GM19463 (cell line): ENCODE results near the gene MARCHF3.
"Not testable (repeated sequence)": the region's sequence is repeated elsewhere in the genome, so short reads cannot be mapped to it uniquely, and the experiment has no call there.

ENCODE experiments used
- ATAC-seq: cut with Tn5 transposase; IDR thresholded peaks from one replicate; pipeline ENCODE4 v1.9.1; 2021; ENCODE audit warnings: mild to moderate bottlenecking, moderate library complexity; ENCODE audit not compliant: unreplicated experiment

The MARCHF3 gene

DNA sequence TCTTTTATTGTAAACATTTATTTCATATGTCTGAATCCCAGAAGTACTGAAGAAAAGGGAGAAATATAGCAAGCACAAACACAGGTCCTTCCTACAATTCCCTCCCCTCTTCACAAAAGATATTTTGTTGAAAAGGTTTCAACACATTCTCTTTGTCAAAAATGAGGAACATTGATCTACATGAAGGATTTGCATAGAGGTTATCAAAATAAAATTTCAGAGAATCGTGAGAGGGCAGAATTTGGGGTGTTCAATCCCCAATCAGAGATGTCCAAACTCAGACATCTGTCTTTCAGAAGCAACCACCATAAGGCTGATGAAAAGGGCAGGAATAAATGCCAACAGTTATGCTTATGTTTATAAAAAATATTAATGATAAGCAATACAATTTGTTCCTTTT lies 69.2 kb downstream of the MARCHF3 start:
- ATAC-seq = no peak

DNA sequence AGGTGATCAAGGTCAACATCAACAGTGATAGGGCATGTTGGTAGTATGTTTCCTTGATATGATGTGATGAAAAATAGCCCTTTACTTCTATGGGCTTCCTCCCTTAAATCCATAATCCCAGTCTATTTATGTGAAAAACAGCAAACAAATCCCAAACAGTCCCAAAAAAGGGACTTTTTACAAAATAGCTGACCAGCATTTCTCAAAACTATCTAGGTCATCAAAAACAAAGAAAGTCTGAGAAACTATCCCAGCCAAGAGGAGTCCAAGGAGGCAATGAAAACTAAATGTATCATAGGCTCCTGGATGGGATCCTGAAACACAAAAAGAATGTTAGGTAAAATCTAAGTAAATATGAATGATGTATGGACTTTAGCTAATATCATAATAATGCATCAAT lies 71.2 kb downstream of the MARCHF3 start:
- no peak for ATAC-seq

- ATAC-seq = no peak
These were observed 73.4 kb downstream of the MARCHF3 start for GRCh38 chr5:126956991-126957390.

- ATAC-seq = no peak
These were observed 75.4 kb downstream of the MARCHF3 start for GRCh38 chr5:126954981-126955380.

GRCh38 chr5:126953640-126954039 lies 76.7 kb downstream of the MARCHF3 start:
- ATAC-seq = no peak

GRCh38 chr5:126949475-126949874 lies 80.9 kb downstream of the MARCHF3 start:
- no peak for ATAC-seq

GRCh38 chr5:126948453-126948852 lies 81.9 kb downstream of the MARCHF3 start:
- no peak for ATAC-seq

- ATAC-seq = no peak
These were observed 82.4 kb downstream of the MARCHF3 start for GRCh38 chr5:126948011-126948355.

GRCh38 chr5:126947146-126948010 lies 83.0 kb downstream of the MARCHF3 start:
- peak; percentile 96 for ATAC-seq

DNA sequence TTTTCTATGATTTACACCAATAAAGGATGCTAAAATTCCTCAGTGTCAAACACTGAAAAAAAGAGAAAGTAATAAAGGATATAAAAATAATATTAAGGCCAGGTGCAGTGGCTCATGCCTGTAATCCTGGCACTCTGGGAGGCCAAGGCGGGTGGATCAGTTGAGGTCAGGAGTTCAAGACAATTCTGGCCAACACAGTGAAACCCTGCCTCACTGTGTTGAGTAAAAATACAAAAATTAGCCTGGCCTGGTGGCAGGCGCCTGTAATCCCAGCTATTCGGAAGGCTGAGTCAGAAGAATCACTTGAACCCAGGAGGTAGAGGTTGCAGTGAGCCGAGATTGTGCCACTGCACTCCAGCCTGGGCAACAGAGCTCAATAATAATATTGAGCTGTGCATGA lies 87.5 kb downstream of the MARCHF3 start:
- not testable (repeated sequence) for ATAC-seq

GRCh38 chr5:126941403-126941802 lies 89.0 kb downstream of the MARCHF3 start:
- ATAC-seq = no peak

- ATAC-seq = no peak
These were observed 90.5 kb downstream of the MARCHF3 start for GRCh38 chr5:126939887-126940286.

DNA sequence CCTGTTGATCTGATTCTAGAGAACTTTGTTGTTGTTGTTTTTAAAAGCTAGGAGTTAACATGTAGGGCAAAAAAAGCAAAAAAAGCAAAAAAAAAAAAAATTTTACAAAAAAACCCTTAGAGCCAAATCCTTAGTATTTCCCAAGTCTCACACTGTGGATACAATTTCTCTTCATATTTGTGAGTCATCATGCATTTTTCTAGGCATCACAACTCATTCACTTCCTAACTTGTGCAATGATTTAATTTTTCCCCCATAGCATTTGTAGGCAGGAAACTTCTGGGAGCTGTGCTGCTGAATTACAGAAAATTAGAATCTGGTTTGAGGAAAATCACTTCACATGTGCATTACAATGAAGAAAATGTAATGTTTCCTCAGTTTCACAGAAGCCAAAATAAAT lies 91.9 kb downstream of the MARCHF3 start:
- no peak for ATAC-seq

DNA sequence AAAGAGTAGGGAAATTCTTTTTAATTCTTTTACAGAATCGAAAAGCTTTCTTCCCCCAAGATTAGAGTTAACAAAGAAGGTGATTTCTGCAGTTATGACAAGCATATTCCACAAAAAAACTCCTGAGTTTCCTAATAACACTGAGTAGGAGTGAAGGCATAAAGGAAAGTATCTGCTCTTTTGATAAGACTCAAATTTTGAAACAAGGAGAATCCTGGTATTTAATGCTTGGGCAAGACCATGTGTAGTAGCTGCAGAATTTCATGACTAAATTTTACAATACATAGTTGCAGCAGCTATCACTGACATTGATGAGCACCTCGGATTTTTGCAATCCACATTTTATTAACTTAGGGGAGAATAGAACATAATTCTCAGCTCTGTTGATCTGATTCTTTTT lies 92.6 kb downstream of the MARCHF3 start:
- ATAC-seq = no peak

DNA sequence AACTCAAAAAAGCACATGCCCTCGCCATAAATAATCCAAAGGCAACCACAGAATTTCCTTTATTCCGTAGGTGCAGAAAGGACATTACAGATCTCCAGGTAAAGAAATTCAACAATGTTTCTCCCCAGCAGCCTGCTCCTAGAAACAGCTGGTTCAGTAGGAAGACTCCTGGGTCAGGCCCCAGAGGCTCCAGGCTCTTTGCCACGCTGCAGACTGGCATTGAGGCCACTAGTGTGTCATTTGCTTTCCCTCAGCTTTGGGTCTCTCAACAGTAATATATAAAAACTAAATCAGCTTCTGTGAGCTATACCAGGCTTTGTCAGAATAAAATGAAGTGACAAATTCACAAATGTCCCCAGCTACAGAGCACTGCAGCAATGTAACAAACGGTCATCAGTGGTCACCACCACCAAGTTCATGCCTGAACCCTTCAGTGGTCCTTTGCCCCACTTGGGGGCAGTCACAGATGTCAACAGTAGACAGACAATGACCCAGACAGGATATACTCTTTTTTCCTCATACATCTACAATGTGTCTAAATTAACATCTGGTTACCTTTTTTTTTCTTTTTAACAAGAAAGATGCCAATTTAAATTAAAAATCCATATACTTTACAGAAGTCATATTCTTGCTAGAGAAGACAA lies 93.5 kb downstream of the MARCHF3 start:
- ATAC-seq = no peak

DNA sequence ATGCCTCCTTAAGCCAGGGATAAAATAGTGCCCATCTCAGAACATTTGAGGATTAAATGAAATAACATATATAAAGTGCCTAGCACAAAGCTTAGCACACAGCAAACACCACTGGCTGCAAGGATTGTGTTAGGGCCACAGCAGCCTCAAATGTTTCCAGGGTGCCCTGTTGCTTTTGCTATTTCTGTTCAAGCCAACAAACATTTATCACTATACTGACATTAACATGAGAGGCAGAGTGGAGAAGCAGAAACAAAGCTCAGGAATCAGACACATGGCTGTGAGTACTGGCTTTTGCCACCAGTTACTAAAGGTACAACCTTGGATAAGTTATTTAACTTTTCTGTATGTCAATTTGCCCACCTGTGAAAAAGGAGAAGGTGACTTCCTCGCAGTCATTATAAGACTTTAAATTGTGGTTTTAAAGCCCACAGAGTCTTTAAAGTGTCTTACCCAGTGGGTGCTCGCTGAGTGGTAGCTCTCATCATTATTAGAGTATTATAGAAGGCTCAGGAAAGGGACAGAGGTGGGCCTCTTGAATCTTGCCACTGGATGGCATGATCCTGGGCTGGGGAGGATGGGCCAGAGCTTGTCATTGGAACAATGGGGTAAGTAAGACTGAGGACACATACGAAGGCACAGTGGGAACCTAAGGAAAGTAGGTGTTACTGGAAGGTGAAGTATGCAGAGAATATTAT lies 98.2 kb downstream of the MARCHF3 start:
- ATAC-seq = peak; percentile 54

DNA sequence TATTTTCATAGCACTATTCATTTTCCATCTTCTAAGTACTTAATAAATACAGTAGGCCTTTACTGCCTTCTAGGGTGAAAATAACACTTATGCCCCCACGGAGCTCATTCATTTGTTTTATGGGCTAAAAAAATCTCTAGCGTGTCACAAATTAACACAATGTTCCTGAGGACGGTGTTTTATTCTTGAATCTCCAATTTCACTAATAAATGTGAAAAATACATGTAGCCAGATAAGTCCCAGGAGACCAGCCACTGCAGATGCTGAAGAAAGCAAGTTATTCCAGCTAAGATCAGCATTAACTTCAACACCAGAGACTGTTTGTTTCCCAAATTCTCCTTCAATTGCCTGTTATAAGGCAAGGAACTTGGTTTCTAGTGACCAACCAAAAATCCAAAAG lies 102.3 kb downstream of the MARCHF3 start:
- no peak for ATAC-seq

- no peak for ATAC-seq
These were observed 102.9 kb downstream of the MARCHF3 start for GRCh38 chr5:126927429-126927828.

GRCh38 chr5:126926187-126926586 lies 104.2 kb downstream of the MARCHF3 start:
- ATAC-seq = no peak

DNA sequence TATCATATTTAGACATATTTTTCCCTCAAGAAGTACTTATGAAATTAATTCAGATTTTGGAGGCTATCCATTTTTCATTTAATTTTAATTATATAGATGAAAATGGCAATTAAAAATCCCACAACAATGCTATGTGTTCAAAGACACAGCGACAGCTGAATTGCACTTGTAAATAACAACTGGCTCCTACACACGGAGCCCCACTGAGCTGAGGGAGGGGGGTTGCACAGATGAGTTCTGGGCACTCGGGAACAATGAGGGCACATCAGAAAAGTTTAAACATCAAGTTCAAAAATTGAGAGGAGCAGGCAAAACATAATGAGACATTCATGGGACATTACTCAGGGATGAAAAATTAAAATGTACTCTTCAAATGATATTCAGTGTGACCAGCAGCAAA lies 104.9 kb downstream of the MARCHF3 start:
- ATAC-seq = no peak

DNA sequence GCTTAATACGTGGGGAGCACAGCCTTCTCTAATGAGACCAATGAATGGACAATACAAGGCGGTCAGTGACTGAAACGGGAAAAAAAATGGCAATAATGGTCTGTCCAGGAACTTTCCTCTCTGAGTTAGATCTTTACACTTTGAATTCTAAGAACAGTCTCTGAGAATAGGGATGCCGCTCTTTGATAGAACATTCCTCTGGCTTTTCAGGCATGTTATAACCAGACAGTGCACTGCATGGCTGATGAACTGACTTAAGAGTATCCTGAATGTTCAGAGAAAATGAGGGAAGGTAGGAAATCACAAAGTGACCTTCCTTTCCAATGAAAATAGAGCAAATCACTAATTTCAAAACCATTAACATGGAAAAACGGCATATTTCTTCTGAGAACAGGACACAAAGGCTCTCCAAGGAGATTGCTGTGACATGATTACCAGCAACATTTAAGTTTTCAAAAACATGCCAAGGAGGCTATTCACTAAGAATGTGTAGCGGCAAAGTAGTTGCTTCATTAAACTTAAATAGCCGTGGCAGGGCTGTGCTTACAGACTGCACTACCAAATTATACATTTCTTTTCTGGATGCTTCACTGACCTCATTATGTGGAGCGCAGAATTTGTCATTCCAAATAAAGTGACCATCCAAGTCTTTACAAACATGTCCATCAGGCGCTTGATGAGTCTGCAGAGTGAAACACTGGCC lies 105.9 kb downstream of the MARCHF3 start:
- no peak for ATAC-seq
